Activated naive CD4-positive, alpha-beta T cell treated with anti-CD3 and anti-CD28 coated beads, Interleukin-2, amount 10 ng/mL, durations not matched to agents 7 days and 5 days (primary cell): ENCODE data around the gene FKBP7.
A peak's percentile ranks its signal among the peaks of the same experiment; 100 is the strongest.

Experiments
- CTCF ChIA-PET: fragments of 350-600 bp; sonication (Branson Sonifier 250); formaldehyde crosslinking; loops from one replicate; lab custom pipeline; 2021; ENCODE audit warnings: antibody characterized with exemption; lab: Charles Lee
- DNase-seq: peaks from one replicate; pipeline ENCODE4 v3.0.0-alpha.2; 2020
- H3K27ac Mint-ChIP-seq: one replicate; pipeline ENCODE4 v1.8.0; 2021; ENCODE audit warnings: mild to moderate bottlenecking, moderate library complexity, mixed read lengths
- H3K27me3 Mint-ChIP-seq: one replicate; pipeline ENCODE4 v1.8.0; 2021; ENCODE audit warnings: mild to moderate bottlenecking, mixed read lengths
- H3K36me3 Mint-ChIP-seq: one replicate; pipeline ENCODE4 v1.8.0; 2021; ENCODE audit warnings: mixed read lengths
- H3K4me1 Mint-ChIP-seq: one replicate; pipeline ENCODE4 v1.8.0; 2021; ENCODE audit warnings: mixed read lengths
- H3K4me3 Mint-ChIP-seq: one replicate; pipeline ENCODE4 v1.8.0; 2021; ENCODE audit warnings: mild to moderate bottlenecking, moderate library complexity, mixed read lengths
- H3K9me3 Mint-ChIP-seq: one replicate; pipeline ENCODE4 v1.8.0; 2021; ENCODE audit warnings: mixed read lengths

FKBP7 gene

GRCh38 chr2:178508646-178509045, 30.2 kb upstream of the FKBP7 start:
- CTCF ChIA-PET = no interaction called here
- H3K4me3 Mint-ChIP-seq = no peak overlapping the region
- H3K36me3 Mint-ChIP-seq = peaks cover 34% of the 10 kb centered on the region
- no peaks in the 10 kb centered on the region for H3K27me3 Mint-ChIP-seq
- H3K27ac Mint-ChIP-seq = no peak overlapping the region
- peaks cover 5% of the 10 kb centered on the region for H3K4me1 Mint-ChIP-seq
- H3K9me3 Mint-ChIP-seq = no peaks in the 10 kb centered on the region
- DNase-seq = no peak

- CTCF ChIA-PET = interaction anchor here (1.0 to 1.1 kb wide), 2 partner anchors 19 to 28 kb away, joined by 3 read pairs; no protein-coding TSS in a partner anchor
Observed at GRCh38 chr2:178506949-178507348, 28.5 kb upstream of the FKBP7 start.

GRCh38 chr2:178506524-178506923, 28.1 kb upstream of the FKBP7 start:
- Mint-ChIP-seq H3K4me1 (peaks cover 5% of the 10 kb centered on the region), H3K9me3 (no peaks in the 10 kb centered on the region), H3K27me3 (no peaks in the 10 kb centered on the region), H3K36me3 (peaks cover 41% of the 10 kb centered on the region), H3K27ac (no peak overlapping the region), H3K4me3 (no peak overlapping the region)
- CTCF ChIA-PET = interaction anchor here (0.6 to 1.0 kb wide), 2 partner anchors 27 to 732 kb away, joined by 3 read pairs; no protein-coding TSS in a partner anchor
- no peak for DNase-seq

More at GRCh38 chr2:178506949-178507348, 28.5 kb upstream of the FKBP7 start:
- Mint-ChIP-seq H3K9me3 (no peaks in the 10 kb centered on the region), H3K27me3 (no peaks in the 10 kb centered on the region), H3K4me1 (peaks cover 5% of the 10 kb centered on the region), H3K27ac (no peak overlapping the region), H3K4me3 (no peak overlapping the region), H3K36me3 (peaks cover 40% of the 10 kb centered on the region)
- no peak for DNase-seq

- Mint-ChIP-seq H3K27me3 (no peaks in the 10 kb centered on the region), H3K4me1 (peaks cover 5% of the 10 kb centered on the region), H3K9me3 (no peaks in the 10 kb centered on the region), H3K4me3 (no peak overlapping the region), H3K27ac (no peak overlapping the region), H3K36me3 (peaks cover 44% of the 10 kb centered on the region)
- DNase-seq = no peak
- CTCF ChIA-PET = interaction anchor here (0.6 kb wide), 1 partner anchor 732 kb away, joined by 3 read pairs; no protein-coding TSS in a partner anchor
Observed at GRCh38 chr2:178506101-178506500, 27.7 kb upstream of the FKBP7 start.

- Mint-ChIP-seq H3K4me3 (no peak overlapping the region), H3K36me3 (peaks cover 57% of the 10 kb centered on the region), H3K27ac (no peak overlapping the region), H3K27me3 (no peaks in the 10 kb centered on the region), H3K4me1 (peaks cover 2% of the 10 kb centered on the region), H3K9me3 (no peaks in the 10 kb centered on the region)
- CTCF ChIA-PET = interaction anchor here (0.7 kb wide), 1 partner anchor 89 kb away, joined by 3 read pairs; no protein-coding TSS in a partner anchor
- no peak for DNase-seq
Observed at GRCh38 chr2:178502751-178503150, 24.4 kb upstream of the FKBP7 start.

GRCh38 chr2:178499640-178500039, 21.2 kb upstream of the FKBP7 start:
- Mint-ChIP-seq H3K27me3 (no peaks in the 10 kb centered on the region), H3K9me3 (no peaks in the 10 kb centered on the region), H3K4me3 (no peak overlapping the region), H3K27ac (no peak overlapping the region), H3K36me3 (peaks cover 71% of the 10 kb centered on the region), H3K4me1 (peaks cover 6% of the 10 kb centered on the region)
- CTCF ChIA-PET = no interaction called here
- no peak for DNase-seq

- CTCF ChIA-PET = interaction anchor here (1.1 kb wide), 1 partner anchor 16 kb away, joined by 5 read pairs; no protein-coding TSS in a partner anchor
- H3K27ac Mint-ChIP-seq = no peak overlapping the region
- no peaks in the 10 kb centered on the region for H3K27me3 Mint-ChIP-seq
- H3K4me1 Mint-ChIP-seq = peaks cover 6% of the 10 kb centered on the region
- no peak overlapping the region for H3K4me3 Mint-ChIP-seq
- H3K36me3 Mint-ChIP-seq = peaks cover 71% of the 10 kb centered on the region
- H3K9me3 Mint-ChIP-seq = no peaks in the 10 kb centered on the region
- DNase-seq = no peak
Observed at GRCh38 chr2:178498137-178498536, 19.7 kb upstream of the FKBP7 start.

GRCh38 chr2:178496049-178496448, 17.6 kb upstream of the FKBP7 start:
- Mint-ChIP-seq H3K9me3 (no peaks in the 10 kb centered on the region), H3K27ac (no peak overlapping the region), H3K4me3 (no peak overlapping the region), H3K4me1 (peaks cover 6% of the 10 kb centered on the region), H3K36me3 (peaks cover 64% of the 10 kb centered on the region), H3K27me3 (no peaks in the 10 kb centered on the region)
- DNase-seq = no peak
- CTCF ChIA-PET = no interaction called here

GRCh38 chr2:178491612-178492011, 13.2 kb upstream of the FKBP7 start:
- Mint-ChIP-seq H3K9me3 (no peaks in the 10 kb centered on the region), H3K4me1 (peaks cover 12% of the 10 kb centered on the region), H3K4me3 (no peak overlapping the region), H3K27me3 (no peaks in the 10 kb centered on the region), H3K27ac (no peak overlapping the region), H3K36me3 (peaks cover 63% of the 10 kb centered on the region)
- CTCF ChIA-PET = no interaction called here
- DNase-seq = no peak

- Mint-ChIP-seq H3K4me1 (peaks cover 28% of the 10 kb centered on the region), H3K4me3 (no peak overlapping the region), H3K9me3 (no peaks in the 10 kb centered on the region), H3K27ac (no peak overlapping the region), H3K27me3 (no peaks in the 10 kb centered on the region), H3K36me3 (peaks cover 34% of the 10 kb centered on the region)
- no peak for DNase-seq
- CTCF ChIA-PET = interaction anchor here (1.0 kb wide), 1 partner anchor 46 kb away, joined by 3 read pairs; no protein-coding TSS in a partner anchor
Observed at GRCh38 chr2:178485356-178485755, 7.0 kb upstream of the FKBP7 start.

- Mint-ChIP-seq H3K27ac (no peak overlapping the region), H3K36me3 (peaks cover 27% of the 10 kb centered on the region), H3K27me3 (no peaks in the 10 kb centered on the region), H3K4me1 (peaks cover 32% of the 10 kb centered on the region), H3K9me3 (no peaks in the 10 kb centered on the region), H3K4me3 (no peak overlapping the region)
- no peak for DNase-seq
- CTCF ChIA-PET = interaction anchor here (1.0 kb wide), 1 partner anchor 47 kb away, joined by 3 read pairs; no protein-coding TSS in a partner anchor
Observed at GRCh38 chr2:178484245-178485041, 6.0 kb upstream of the FKBP7 start.

- no peak for DNase-seq
- Mint-ChIP-seq H3K4me1 (peaks cover 44% of the 10 kb centered on the region), H3K4me3 (no peak overlapping the region), H3K9me3 (no peaks in the 10 kb centered on the region), H3K27me3 (no peaks in the 10 kb centered on the region), H3K36me3 (peaks cover 20% of the 10 kb centered on the region), H3K27ac (no peak overlapping the region)
- CTCF ChIA-PET = interaction anchor here (0.9 to 1.1 kb wide), 4 partner anchors 15 to 218 kb away, joined by 3 to 5 read pairs (median 4); no protein-coding TSS in a partner anchor
Observed at GRCh38 chr2:178482437-178482836, 4.0 kb upstream of the FKBP7 start.

GRCh38 chr2:178480227-178481181, 2.1 kb upstream of the FKBP7 start, which contains the start of gene PLEKHA3:
Gene PLEKHA3, plus strand, starts transcription at chr2:178480457. Its CDS starts 413 bp downstream, at chr2:178480870.
- CTCF ChIA-PET = interaction anchor here (1.0 to 1.7 kb wide), 2 partner anchors 42 to 82 kb away, joined by 3 to 6 read pairs; no protein-coding TSS in a partner anchor
- H3K4me3 Mint-ChIP-seq = peak within 1 kb of the TSS; percentile 94
- peaks cover 6% of the 10 kb centered on the region for H3K36me3 Mint-ChIP-seq
- H3K27me3 Mint-ChIP-seq = no peaks in the 10 kb centered on the region
- no peaks in the 10 kb centered on the region for H3K9me3 Mint-ChIP-seq
- H3K4me1 Mint-ChIP-seq = peaks cover 43% of the 10 kb centered on the region
- peak within 1 kb of the TSS; percentile 99 for H3K27ac Mint-ChIP-seq
- peak; percentile 86 for DNase-seq
